ENCODE data around the gene WNT8B.
A peak's percentile ranks its signal among the peaks of the same experiment; 100 is the strongest.

Gene WNT8B

DNA sequence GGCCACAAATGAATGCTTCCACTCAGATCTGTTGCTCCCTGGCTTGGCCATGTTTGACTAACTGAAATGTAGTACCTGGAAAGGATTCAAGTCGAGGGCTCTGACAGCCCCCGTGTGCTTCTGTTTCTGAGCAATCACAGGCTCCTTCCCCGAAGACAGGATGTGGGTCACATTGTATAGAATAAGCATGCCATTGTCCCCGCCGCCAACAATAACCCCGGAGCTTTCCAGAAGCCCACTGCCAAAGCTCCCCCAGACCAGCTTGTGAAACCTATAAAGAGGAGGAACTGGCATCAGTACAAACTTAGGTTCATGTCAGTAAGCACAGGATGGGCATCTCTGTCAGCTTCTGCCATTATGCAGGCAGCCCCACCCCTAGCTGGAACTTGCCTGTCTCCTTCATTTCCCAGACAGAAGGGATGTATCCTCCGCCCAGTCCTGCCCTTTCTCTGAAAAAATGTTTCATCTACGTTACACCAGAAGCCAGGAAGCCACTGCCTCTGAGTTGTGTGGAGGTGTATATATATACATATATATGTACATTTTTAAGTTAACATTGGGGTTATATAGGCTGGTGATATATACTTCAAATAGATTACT lies 46.5 kb downstream of the WNT8B start:
- no peak for DNase-seq
- H3K27ac ChIP-seq, result no peak overlapping the region
- TF ChIP-seq, protein P1, sequence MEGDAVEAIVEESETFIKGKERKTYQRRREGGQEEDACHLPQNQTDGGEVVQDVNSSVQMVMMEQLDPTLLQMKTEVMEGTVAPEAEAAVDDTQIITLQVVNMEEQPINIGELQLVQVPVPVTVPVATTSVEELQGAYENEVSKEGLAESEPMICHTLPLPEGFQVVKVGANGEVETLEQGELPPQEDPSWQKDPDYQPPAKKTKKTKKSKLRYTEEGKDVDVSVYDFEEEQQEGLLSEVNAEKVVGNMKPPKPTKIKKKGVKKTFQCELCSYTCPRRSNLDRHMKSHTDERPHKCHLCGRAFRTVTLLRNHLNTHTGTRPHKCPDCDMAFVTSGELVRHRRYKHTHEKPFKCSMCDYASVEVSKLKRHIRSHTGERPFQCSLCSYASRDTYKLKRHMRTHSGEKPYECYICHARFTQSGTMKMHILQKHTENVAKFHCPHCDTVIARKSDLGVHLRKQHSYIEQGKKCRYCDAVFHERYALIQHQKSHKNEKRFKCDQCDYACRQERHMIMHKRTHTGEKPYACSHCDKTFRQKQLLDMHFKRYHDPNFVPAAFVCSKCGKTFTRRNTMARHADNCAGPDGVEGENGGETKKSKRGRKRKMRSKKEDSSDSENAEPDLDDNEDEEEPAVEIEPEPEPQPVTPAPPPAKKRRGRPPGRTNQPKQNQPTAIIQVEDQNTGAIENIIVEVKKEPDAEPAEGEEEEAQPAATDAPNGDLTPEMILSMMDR (IDR thresholded peaks at IDR 0.05; ENCODE audit: low read depth, low read length, missing control alignments), result no peak
- no peaks in the 10 kb centered on the region for H3K27me3 ChIP-seq (replicated peaks)
- no peak overlapping the region for H3K4me3 ChIP-seq (ENCODE audit: low read depth, low read length)
- H3K36me3 ChIP-seq (replicated peaks), result no peaks in the 10 kb centered on the region
- in situ Hi-C loops (cut with HindIII; ENCODE audit: low pct_ligation_motif_present, low sequenced_read_pairs), result loop anchor here (25.0 kb wide), 1 partner anchor 172 kb away; the partner anchor contains the start of genes PKD2L1 and SCD

DNA sequence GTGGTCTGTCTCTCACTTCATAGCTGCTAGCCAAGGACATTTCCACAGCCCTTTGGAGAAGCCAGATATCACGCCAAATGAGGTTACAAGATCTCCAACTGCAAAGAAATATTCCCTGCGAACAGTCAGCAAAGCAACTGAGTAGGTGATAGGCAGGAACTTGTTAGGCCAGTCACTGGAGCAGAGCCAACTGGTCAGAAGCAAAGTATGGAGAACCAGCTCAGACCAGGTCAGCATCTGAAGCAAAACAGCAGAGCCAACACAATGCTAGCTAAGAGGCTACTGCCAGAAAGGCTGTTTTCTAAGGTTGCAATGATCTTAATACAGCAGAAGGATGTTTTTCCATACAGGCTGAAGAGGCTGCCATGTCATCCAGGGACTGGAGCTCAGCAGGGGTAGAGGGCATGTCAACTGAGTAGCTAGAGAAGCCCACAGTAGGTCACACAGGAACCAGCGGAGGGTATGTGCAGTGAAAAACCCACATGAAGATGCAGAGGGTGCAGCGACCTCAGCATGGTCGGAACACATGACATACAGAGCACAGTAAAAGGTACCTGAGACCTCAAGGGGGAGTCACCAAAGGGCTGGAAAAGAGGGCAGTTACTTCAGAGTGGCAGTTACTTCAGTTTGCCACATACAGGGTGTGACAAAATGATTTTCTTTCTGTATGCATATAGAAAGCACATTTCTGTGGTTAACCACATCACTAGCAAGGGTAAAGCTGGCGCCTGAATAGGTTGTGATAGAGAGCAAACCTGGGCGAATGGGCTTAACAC lies 47.9 kb downstream of the WNT8B start:
- no peaks in the 10 kb centered on the region for H3K36me3 ChIP-seq (replicated peaks)
- no peak overlapping the region for H3K4me3 ChIP-seq (ENCODE audit: low read depth, low read length)
- TF ChIP-seq, protein P1 (IDR thresholded peaks at IDR 0.05; ENCODE audit: low read depth, low read length, missing control alignments), result no peak
- no peak overlapping the region for H3K27ac ChIP-seq
- DNase-seq, result no peak
- in situ Hi-C loops (cut with HindIII; ENCODE audit: low pct_ligation_motif_present, low sequenced_read_pairs), result loop anchor here (25.0 kb wide), 1 partner anchor 173 kb away; the partner anchor contains the start of genes PKD2L1 and SCD
- no peaks in the 10 kb centered on the region for H3K27me3 ChIP-seq (replicated peaks)

DNA sequence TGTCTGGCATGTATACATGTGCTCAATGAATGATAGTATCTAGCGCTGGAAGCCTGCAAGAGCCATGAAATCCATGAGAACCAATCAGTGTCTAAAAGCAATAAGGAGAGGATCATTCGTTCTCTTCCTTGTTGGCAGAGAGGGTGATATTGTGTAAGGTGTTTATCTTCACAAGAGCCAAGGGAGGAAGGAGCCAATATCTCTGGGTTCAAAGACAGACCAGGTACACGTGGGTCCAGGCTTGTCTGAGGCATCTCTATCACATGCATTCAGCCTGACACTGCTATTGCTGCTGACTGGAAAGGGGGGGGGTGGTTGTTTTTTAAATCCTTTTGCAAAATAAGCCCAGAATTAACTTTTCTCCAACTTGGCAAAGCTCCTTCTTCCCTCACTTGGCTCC lies 52.8 kb downstream of the WNT8B start:
- in situ Hi-C loops (cut with HindIII; ENCODE audit: low pct_ligation_motif_present, low sequenced_read_pairs), result loop anchor here (25.0 kb wide), 1 partner anchor 178 kb away; the partner anchor contains the start of genes PKD2L1 and SCD

DNA sequence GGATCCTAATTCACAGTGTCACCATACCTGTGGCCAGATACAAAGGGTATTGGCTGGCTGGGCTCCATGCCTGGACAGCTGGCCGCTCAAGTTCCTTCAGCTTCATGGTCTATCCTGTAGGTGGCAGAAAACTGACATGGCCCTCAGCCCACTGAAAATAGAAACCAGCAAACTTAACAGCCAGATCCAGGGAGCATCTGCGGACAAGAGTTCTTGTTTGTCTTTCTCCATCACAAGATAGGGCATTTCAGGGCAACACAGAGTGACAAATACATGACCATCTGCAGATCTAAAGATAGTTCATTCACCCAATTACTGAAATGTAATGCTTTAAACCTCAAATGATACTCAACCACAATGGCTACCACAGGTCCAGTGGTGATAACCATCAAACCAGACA lies 54.0 kb downstream of the WNT8B start:
- in situ Hi-C loops (cut with HindIII; ENCODE audit: low pct_ligation_motif_present, low sequenced_read_pairs), result loop anchor here (25.0 kb wide), 1 partner anchor 180 kb away; the partner anchor contains the start of genes PKD2L1 and SCD
- DNase-seq, result no peak
- TF ChIP-seq, protein P1 (IDR thresholded peaks at IDR 0.05; ENCODE audit: low read depth, low read length, missing control alignments), result peak; percentile 53
- Histone ChIP-seq H3K27me3 (replicated peaks) (no peaks in the 10 kb centered on the region), H3K27ac (no peak overlapping the region), H3K36me3 (replicated peaks) (no peaks in the 10 kb centered on the region), H3K4me3 (ENCODE audit: low read depth, low read length) (no peak overlapping the region)

More for the DNA sequence above, 52.8 kb downstream of the WNT8B start:
- H3K4me3 ChIP-seq (ENCODE audit: low read depth, low read length), result no peak overlapping the region
- TF ChIP-seq, protein P1 (IDR thresholded peaks at IDR 0.05; ENCODE audit: low read depth, low read length, missing control alignments), result no peak
- H3K27ac ChIP-seq, result no peak overlapping the region
- no peaks in the 10 kb centered on the region for H3K27me3 ChIP-seq (replicated peaks)
- no peak for DNase-seq
- no peaks in the 10 kb centered on the region for H3K36me3 ChIP-seq (replicated peaks)

DNA sequence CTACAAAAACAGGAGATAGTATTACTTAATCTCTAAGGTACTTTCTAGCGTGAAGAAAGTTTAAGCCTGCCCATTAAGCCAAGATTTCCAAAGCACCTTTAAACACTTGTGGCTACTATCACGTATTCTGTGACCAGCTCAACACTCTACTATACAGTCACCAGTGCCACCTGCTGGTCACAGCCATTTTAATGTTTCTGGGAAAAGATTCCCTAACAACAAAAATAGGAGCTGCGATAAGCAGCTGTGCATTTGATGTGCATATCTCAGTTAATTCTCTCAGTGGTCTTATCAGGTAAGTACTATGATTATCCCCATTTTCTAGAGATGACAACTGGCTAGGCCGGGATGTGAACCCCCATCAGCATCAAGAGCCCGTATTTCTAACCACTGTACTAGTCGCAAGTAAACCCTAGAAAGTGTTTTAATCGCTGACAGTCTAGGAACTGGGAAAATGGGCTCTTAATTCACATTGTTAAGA lies 56.0 kb downstream of the WNT8B start:
- H3K27me3 ChIP-seq (replicated peaks), result no peaks in the 10 kb centered on the region
- H3K4me3 ChIP-seq (ENCODE audit: low read depth, low read length), result peak overlapping the region; percentile 57
- no peaks in the 10 kb centered on the region for H3K36me3 ChIP-seq (replicated peaks)
- in situ Hi-C loops (cut with HindIII; ENCODE audit: low pct_ligation_motif_present, low sequenced_read_pairs), result loop anchor here (25.0 kb wide), 1 partner anchor 182 kb away; the partner anchor contains the start of genes PKD2L1 and SCD
- DNase-seq, result peak; percentile 74
- no peak overlapping the region for H3K27ac ChIP-seq
- TF ChIP-seq, protein P1 (IDR thresholded peaks at IDR 0.05; ENCODE audit: low read depth, low read length, missing control alignments), result peak; percentile 78

All from brain microvascular endothelial cell (primary cell).